Measurements from ENCODE around the gene OCRL.
"Not testable (repeated sequence)": the region's sequence is repeated elsewhere in the genome, so short reads cannot be mapped to it uniquely, and the experiment has no call there.

OCRL gene

GRCh38 chrX:129572422-129572821 lies 32.4 kb downstream of the OCRL start:
- no peak overlapping the region for H3K4me2 ChIP-seq (ENCODE audit: low read depth, low read length, poor library complexity, severe bottlenecking)
- H3K27me3 ChIP-seq (ENCODE audit: low read length) = no peaks in the 10 kb centered on the region
- no peaks in the 10 kb centered on the region for H3K9me3 ChIP-seq (ENCODE audit: insufficient read depth, low read length)
- no peak overlapping the region for H3K9ac ChIP-seq (ENCODE audit: low read length)
- no peak overlapping the region for H2AFZ ChIP-seq (ENCODE audit: low read depth, low read length, severe bottlenecking)
- no peak for TF ChIP-seq EZH2phosphoT487 (conservative IDR thresholded peaks at IDR 0.05; ENCODE audit: low read length)
- no peak overlapping the region for H3K27ac ChIP-seq (ENCODE audit: low read depth, low read length)
- no peak overlapping the region for H3K4me3 ChIP-seq (ENCODE audit: insufficient read depth, low read length, poor library complexity, severe bottlenecking)
- no peaks in the 10 kb centered on the region for H3F3A ChIP-seq (ENCODE audit: insufficient read depth)
- H3K36me3 ChIP-seq (ENCODE audit: low read length) = no peaks in the 10 kb centered on the region
- H3K79me2 ChIP-seq (ENCODE audit: insufficient read depth, low read length) = no peaks in the 10 kb centered on the region
- H3K9me2 ChIP-seq (replicated peaks; ENCODE audit: insufficient read depth, low read length) = no peaks in the 10 kb centered on the region
- H4K20me1 ChIP-seq (ENCODE audit: low read depth, low read length) = no peaks in the 10 kb centered on the region

GRCh38 chrX:129573652-129574051 lies 33.6 kb downstream of the OCRL start:
- H3K27me3 ChIP-seq (ENCODE audit: low read length); H3K4me2 ChIP-seq (ENCODE audit: low read depth, low read length, poor library complexity, severe bottlenecking); H3K9ac ChIP-seq (ENCODE audit: low read length); H3K79me2 ChIP-seq (ENCODE audit: insufficient read depth, low read length); H4K20me1 ChIP-seq (ENCODE audit: low read depth, low read length); H3K9me2 ChIP-seq (replicated peaks; ENCODE audit: insufficient read depth, low read length); H3K36me3 ChIP-seq (ENCODE audit: low read length); H3K4me3 ChIP-seq (ENCODE audit: insufficient read depth, low read length, poor library complexity, severe bottlenecking); H2AFZ ChIP-seq (ENCODE audit: low read depth, low read length, severe bottlenecking); H3F3A ChIP-seq (ENCODE audit: insufficient read depth); H3K9me3 ChIP-seq (ENCODE audit: insufficient read depth, low read length); H3K27ac ChIP-seq (ENCODE audit: low read depth, low read length): not testable (repeated sequence)

- Histone ChIP-seq H3K9ac (ENCODE audit: low read length) (no peak overlapping the region), H3K27me3 (ENCODE audit: low read length) (no peaks in the 10 kb centered on the region), H3F3A (ENCODE audit: insufficient read depth) (no peaks in the 10 kb centered on the region), H3K4me3 (ENCODE audit: insufficient read depth, low read length, poor library complexity, severe bottlenecking) (no peak overlapping the region), H2AFZ (ENCODE audit: low read depth, low read length, severe bottlenecking) (no peak overlapping the region), H3K9me2 (replicated peaks; ENCODE audit: insufficient read depth, low read length) (no peaks in the 10 kb centered on the region), H3K79me2 (ENCODE audit: insufficient read depth, low read length) (no peaks in the 10 kb centered on the region), H4K20me1 (ENCODE audit: low read depth, low read length) (no peaks in the 10 kb centered on the region), H3K9me3 (ENCODE audit: insufficient read depth, low read length) (no peaks in the 10 kb centered on the region), H3K4me2 (ENCODE audit: low read depth, low read length, poor library complexity, severe bottlenecking) (no peak overlapping the region), H3K36me3 (ENCODE audit: low read length) (no peaks in the 10 kb centered on the region), H3K27ac (ENCODE audit: low read depth, low read length) (no peak overlapping the region)
- TF ChIP-seq EZH2phosphoT487 (conservative IDR thresholded peaks at IDR 0.05; ENCODE audit: low read length) (no peak), CTCF (IDR thresholded peaks at IDR 0.05; ENCODE audit: insufficient read depth, low read length, poor library complexity, severe bottlenecking) (no peak)
Observed at GRCh38 chrX:129574214-129574613, 34.2 kb downstream of the OCRL start.

GRCh38 chrX:129576539-129576938 lies 36.5 kb downstream of the OCRL start:
- Histone ChIP-seq H3K27me3 (ENCODE audit: low read length) (no peaks in the 10 kb centered on the region), H3K27ac (ENCODE audit: low read depth, low read length) (no peak overlapping the region), H3K9me2 (replicated peaks; ENCODE audit: insufficient read depth, low read length) (no peaks in the 10 kb centered on the region), H4K20me1 (ENCODE audit: low read depth, low read length) (no peaks in the 10 kb centered on the region), H3K4me3 (ENCODE audit: insufficient read depth, low read length, poor library complexity, severe bottlenecking) (no peak overlapping the region), H3K36me3 (ENCODE audit: low read length) (no peaks in the 10 kb centered on the region), H3F3A (ENCODE audit: insufficient read depth) (no peaks in the 10 kb centered on the region), H3K4me2 (ENCODE audit: low read depth, low read length, poor library complexity, severe bottlenecking) (no peak overlapping the region), H3K9ac (ENCODE audit: low read length) (no peak overlapping the region), H3K9me3 (ENCODE audit: insufficient read depth, low read length) (no peaks in the 10 kb centered on the region), H3K79me2 (ENCODE audit: insufficient read depth, low read length) (no peaks in the 10 kb centered on the region), H2AFZ (ENCODE audit: low read depth, low read length, severe bottlenecking) (no peak overlapping the region)
- no peak for TF ChIP-seq EZH2phosphoT487 (conservative IDR thresholded peaks at IDR 0.05; ENCODE audit: low read length)
- TF ChIP-seq CTCF (IDR thresholded peaks at IDR 0.05; ENCODE audit: insufficient read depth, low read length, poor library complexity, severe bottlenecking) = no peak
